HEK293T (cell line): ENCODE results near the gene PITPNM3.

Experiments
- ARNT ChIP-seq: fragments of 450-650 bp; IDR thresholded peaks from 2 replicates; pipeline ENCODE4 v1.6.1; 2017; ENCODE audit warnings: mild to moderate bottlenecking
- BHLHE40 ChIP-seq: fragments of 450-650 bp; IDR thresholded peaks from 2 replicates; pipeline ENCODE4 v1.6.1; 2016; ENCODE audit warnings: mild to moderate bottlenecking, moderate library complexity, borderline replicate concordance
- ELF4 ChIP-seq: fragments of 450-650 bp; IDR thresholded peaks from 2 replicates; pipeline ENCODE4 v1.6.1; 2017; ENCODE audit warnings: antibody characterized with exemption
- FOXA1 ChIP-seq: fragments of 450-650 bp; IDR thresholded peaks from 2 replicates; pipeline ENCODE4 v1.6.1; 2016; ENCODE audit warnings: mild to moderate bottlenecking
- FOXK2 ChIP-seq: fragments of 450-650 bp; IDR thresholded peaks from 2 replicates; pipeline ENCODE4 v1.6.1; 2016; ENCODE audit warnings: mild to moderate bottlenecking
- FOXM1 ChIP-seq: fragments of 450-650 bp; IDR thresholded peaks from 2 replicates; pipeline ENCODE4 v1.6.1; 2017; ENCODE audit warnings: mild to moderate bottlenecking, borderline replicate concordance
- HDGF ChIP-seq: fragments of 450-650 bp; IDR thresholded peaks from 2 replicates; pipeline ENCODE4 v1.6.1; 2017; ENCODE audit warnings: antibody characterized with exemption, borderline replicate concordance
- NFRKB ChIP-seq: fragments of 450-650 bp; IDR thresholded peaks from 2 replicates; pipeline ENCODE4 v1.6.1; 2016; ENCODE audit warnings: mild to moderate bottlenecking, moderate library complexity
- SP1 ChIP-seq: fragments of 450-650 bp; IDR thresholded peaks from 2 replicates; pipeline ENCODE4 v1.6.1; 2017
- ZNF384 ChIP-seq: fragments of 450-650 bp; IDR thresholded peaks from 2 replicates; pipeline ENCODE4 v1.6.1; 2016

- TF ChIP-seq FOXM1 (no peak), FOXK2 (no peak), ZNF384 (no peak), ELF4 (no peak), SP1 (no peak), BHLHE40 (no peak), ARNT (no peak), NFRKB (no peak), FOXA1 (no peak), HDGF (no peak)
Measured at GRCh38 chr17:6534846-6535514, 21.4 kb downstream of the PITPNM3 start.
